WI38 (cell line): ENCODE data around the gene SPRN.

Source experiments
- H3K4me3 ChIP-seq: 2 replicates; pipeline ENCODE4 v1.5.1; 2011; ENCODE audit warnings: low read depth, mild to moderate bottlenecking, control low read depth, low read length
- TF ChIP-seq, protein P1 (sequence below): IDR thresholded peaks from 2 replicates; pipeline ENCODE4 v1.5.1; 2012; ENCODE audit warnings: low read depth, mild to moderate bottlenecking, control low read depth, low read length

Gene SPRN

DNA sequence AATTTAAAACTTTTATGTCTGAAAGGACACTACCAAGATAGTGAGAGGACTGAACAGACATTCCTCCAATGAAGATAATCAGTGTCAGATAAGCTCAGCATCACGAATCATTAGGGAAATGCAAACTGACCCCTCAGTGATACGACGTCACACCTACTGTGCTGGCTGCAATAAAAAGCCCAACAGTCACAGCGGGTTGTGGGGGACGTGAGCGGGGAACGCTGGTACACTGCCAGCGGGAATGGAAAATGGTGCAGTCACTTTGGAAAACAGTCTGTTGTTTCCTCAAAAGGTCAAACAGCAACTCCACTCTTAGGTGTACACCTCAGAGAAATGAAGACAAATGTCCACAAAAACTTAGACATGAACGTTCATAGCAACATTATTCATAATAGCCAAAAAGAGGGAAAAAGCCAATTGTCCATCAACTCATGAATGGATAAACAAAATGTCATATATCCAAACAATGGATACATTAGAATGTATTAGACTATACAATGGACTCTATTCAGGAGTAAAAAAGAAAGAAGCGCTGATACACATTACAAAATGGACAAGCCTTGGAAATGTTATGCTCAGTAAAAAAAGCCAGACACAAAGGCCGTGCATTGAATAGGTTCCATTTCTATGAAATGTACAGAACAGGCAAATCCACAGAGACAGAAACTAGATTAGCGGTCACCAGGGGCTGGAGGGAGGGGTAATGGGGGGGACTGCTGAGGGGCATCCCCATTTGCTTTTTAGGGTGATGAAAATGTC lies 48.9 kb downstream of the SPRN start:
- H3K4me3 ChIP-seq: no peak overlapping the region
- TF ChIP-seq, protein P1, sequence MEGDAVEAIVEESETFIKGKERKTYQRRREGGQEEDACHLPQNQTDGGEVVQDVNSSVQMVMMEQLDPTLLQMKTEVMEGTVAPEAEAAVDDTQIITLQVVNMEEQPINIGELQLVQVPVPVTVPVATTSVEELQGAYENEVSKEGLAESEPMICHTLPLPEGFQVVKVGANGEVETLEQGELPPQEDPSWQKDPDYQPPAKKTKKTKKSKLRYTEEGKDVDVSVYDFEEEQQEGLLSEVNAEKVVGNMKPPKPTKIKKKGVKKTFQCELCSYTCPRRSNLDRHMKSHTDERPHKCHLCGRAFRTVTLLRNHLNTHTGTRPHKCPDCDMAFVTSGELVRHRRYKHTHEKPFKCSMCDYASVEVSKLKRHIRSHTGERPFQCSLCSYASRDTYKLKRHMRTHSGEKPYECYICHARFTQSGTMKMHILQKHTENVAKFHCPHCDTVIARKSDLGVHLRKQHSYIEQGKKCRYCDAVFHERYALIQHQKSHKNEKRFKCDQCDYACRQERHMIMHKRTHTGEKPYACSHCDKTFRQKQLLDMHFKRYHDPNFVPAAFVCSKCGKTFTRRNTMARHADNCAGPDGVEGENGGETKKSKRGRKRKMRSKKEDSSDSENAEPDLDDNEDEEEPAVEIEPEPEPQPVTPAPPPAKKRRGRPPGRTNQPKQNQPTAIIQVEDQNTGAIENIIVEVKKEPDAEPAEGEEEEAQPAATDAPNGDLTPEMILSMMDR: no peak

DNA sequence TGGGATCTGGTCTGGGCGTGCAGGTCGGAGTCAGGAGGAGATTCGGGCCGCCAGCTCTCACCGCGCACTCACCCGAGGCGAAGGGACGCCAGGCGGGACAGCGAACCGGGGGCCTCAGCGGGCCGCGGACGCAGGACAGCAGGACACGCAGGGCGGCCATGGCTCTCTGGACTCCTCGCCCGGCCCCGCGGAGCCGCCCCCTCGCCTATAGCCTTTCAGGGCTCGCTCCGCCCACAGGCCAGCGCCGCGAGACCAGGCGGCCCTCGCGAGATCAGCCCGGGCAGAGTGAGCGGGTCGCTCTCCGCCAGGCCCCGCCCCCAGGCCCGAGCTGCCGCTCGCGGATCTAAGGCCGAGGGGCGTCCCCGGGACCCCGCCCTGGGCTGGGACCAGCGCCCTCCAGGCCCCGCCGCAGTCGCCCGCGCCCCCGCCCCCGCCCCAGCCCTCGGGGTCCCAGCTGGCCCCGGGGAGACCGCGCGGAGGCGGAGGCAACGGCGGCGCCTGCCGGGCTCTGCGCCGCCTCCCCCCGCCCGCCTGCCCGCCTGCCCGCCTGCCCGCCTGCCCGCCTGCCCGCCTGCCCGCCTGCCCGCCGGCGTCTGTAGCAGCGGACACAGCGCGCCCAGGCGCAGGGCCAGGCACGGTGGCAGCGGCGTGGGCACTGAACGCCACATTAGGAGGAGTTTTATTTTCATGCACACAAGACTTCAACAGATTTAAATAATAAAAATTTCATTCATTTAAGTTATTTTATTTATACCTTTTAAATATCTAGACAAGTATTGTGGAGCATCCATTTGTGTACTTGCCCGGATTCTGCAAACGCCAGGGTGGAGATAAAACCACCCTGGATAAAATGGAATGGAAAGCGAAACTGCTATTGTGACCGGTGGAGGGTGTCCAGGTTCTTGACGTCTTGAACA lies 51.0 kb downstream of the SPRN start, which contains the start of gene ECHS1:
Gene ECHS1 (minus strand): TSS at position 181 of the 917 bp plus-strand sequence. CDS start 21 bp downstream, at position 160.
- H3K4me3 ChIP-seq: peak within 1 kb of the TSS; percentile 75
- TF ChIP-seq, protein P1: no peak

DNA sequence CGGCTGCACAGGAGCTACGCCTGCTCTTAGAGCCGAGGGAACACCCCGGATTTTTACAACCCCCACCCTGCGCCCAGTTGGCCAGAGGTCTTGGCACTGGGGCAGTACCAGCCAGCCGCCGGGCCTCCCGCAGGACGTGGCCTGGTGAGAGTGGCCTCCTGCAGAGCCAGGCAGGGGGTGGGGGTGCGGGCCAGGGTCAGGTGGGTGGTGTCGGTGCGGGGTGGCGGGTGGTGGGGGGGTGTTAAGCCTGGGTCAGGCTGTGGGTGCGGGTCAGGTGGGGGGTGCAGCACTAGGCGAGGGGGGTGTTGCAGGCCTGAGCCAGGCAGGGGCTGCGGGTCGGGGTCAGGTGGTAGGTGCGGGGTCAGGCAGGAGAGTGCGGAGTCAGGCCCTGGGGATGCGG lies 51.9 kb downstream of the SPRN start:
- H3K4me3 ChIP-seq: peak overlapping the region; percentile 75
- TF ChIP-seq, protein P1: no peak
